ENCODE data around the gene VKORC1L1. TPM values are rescaled to one million over a fixed set of nuclear protein-coding genes. Genes with fewer than 3 reads are reported as not detected.
"Not testable (repeated sequence)": the region's sequence is repeated elsewhere in the genome, so short reads cannot be mapped to it uniquely, and the experiment has no call there.

The VKORC1L1 gene
- total and polyA plus RNA-seq, 4 experiments from 2014 or later: 2.2 to 12.6 (median 7.7) TPM

- H3K9me3 ChIP-seq (ENCODE audit: control insufficient read depth in 1 of 2, low read length in 2 of 2); H3K27ac Mint-ChIP-seq; H3K27me3 ChIP-seq (ENCODE audit: insufficient read depth, low read length); H3K9me3 Mint-ChIP-seq; DNase-seq; intact Hi-C loops (cut with micrococcal nuclease); H3K4me3 ChIP-seq (ENCODE audit: low read length in 2 of 2); H3K36me3 Mint-ChIP-seq; H3K36me3 ChIP-seq (ENCODE audit: insufficient read depth, low read length); H3K27ac ChIP-seq (ENCODE audit: low read depth, low read length); H3K4me1 ChIP-seq (ENCODE audit: insufficient read depth, low read length); POLR2A ChIA-PET (ENCODE audit: partially characterized antibody); CTCF ChIA-PET (ENCODE audit: partially characterized antibody); H3K27me3 Mint-ChIP-seq: not testable (repeated sequence)
- Mint-ChIP-seq H3K4me3 (peak overlapping the region in 2 of 8 donors; percentile 36 to 41), H3K4me1 (peaks cover 5 to 10% (median 7%) of the 10 kb centered on the region in 4 donors)
These were observed 3.6 kb upstream of the VKORC1L1 start for GRCh38 chr7:65869312-65869711.

- POLR2A ChIA-PET (ENCODE audit: partially characterized antibody); H3K4me1 ChIP-seq (ENCODE audit: insufficient read depth, low read length); H3K4me3 Mint-ChIP-seq; H3K9me3 ChIP-seq (ENCODE audit: control insufficient read depth in 1 of 2, low read length in 2 of 2); H3K9me3 Mint-ChIP-seq; H3K27me3 Mint-ChIP-seq; H3K27ac ChIP-seq (ENCODE audit: low read depth, low read length); CTCF ChIA-PET (ENCODE audit: partially characterized antibody); H3K36me3 ChIP-seq (ENCODE audit: insufficient read depth, low read length); H3K27me3 ChIP-seq (ENCODE audit: insufficient read depth, low read length); H3K27ac Mint-ChIP-seq; DNase-seq; H3K4me3 ChIP-seq (ENCODE audit: low read length in 2 of 2); H3K36me3 Mint-ChIP-seq: not testable (repeated sequence)
- intact Hi-C loops (cut with micrococcal nuclease): loop anchor here (5.0 kb wide), 1 partner anchor 99 kb away; no protein-coding TSS in a partner anchor
- H3K4me1 Mint-ChIP-seq: peaks cover 5 to 13% (median 8%) of the 10 kb centered on the region in 4 donors
These were observed 1.4 kb upstream of the VKORC1L1 start for GRCh38 chr7:65871451-65871850.

GRCh38 chr7:65873582-65874193 is 814 bp downstream of the VKORC1L1 start:
- H3K9me3 ChIP-seq (ENCODE audit: control insufficient read depth in 1 of 2, low read length in 2 of 2); H3K36me3 ChIP-seq (ENCODE audit: insufficient read depth, low read length); H3K9me3 Mint-ChIP-seq; H3K36me3 Mint-ChIP-seq; POLR2A ChIA-PET (ENCODE audit: partially characterized antibody); H3K27ac ChIP-seq (ENCODE audit: low read depth, low read length); H3K27me3 ChIP-seq (ENCODE audit: insufficient read depth, low read length); H3K27me3 Mint-ChIP-seq; CTCF ChIA-PET (ENCODE audit: partially characterized antibody); H3K4me1 ChIP-seq (ENCODE audit: insufficient read depth, low read length): not testable (repeated sequence)
- H3K27ac Mint-ChIP-seq: peak overlapping the region; percentile 70 to 91 (median 89)
- peak overlapping the region; percentile 71 to 92 (median 88) for H3K4me3 Mint-ChIP-seq
- DNase-seq: peak; percentile 2 to 39 (median 15)
- H3K4me3 ChIP-seq (ENCODE audit: low read length in 2 of 2): peak overlapping the region; percentile 23 to 44
- peaks cover 5 to 13% (median 8%) of the 10 kb centered on the region in 4 donors for H3K4me1 Mint-ChIP-seq
- intact Hi-C loops (cut with micrococcal nuclease): loop anchor here (1.0 to 5.0 kb wide), 3 partner anchors 101 to 122 kb away; partner anchors contain the start of gene GUSB

GRCh38 chr7:65875715-65876114 is 2.8 kb downstream of the VKORC1L1 start:
- H3K36me3 Mint-ChIP-seq; DNase-seq; CTCF ChIA-PET (ENCODE audit: partially characterized antibody); H3K4me1 ChIP-seq (ENCODE audit: insufficient read depth, low read length); H3K9me3 ChIP-seq (ENCODE audit: control insufficient read depth in 1 of 2, low read length in 2 of 2); H3K4me3 Mint-ChIP-seq; H3K27me3 ChIP-seq (ENCODE audit: insufficient read depth, low read length); H3K36me3 ChIP-seq (ENCODE audit: insufficient read depth, low read length); H3K27ac ChIP-seq (ENCODE audit: low read depth, low read length); H3K4me3 ChIP-seq (ENCODE audit: low read length in 2 of 2); H3K27ac Mint-ChIP-seq; H3K9me3 Mint-ChIP-seq; intact Hi-C loops (cut with micrococcal nuclease); H3K27me3 Mint-ChIP-seq: not testable (repeated sequence)
- peaks cover 13 to 21% (median 17%) of the 10 kb centered on the region in 4 donors for H3K4me1 Mint-ChIP-seq
- POLR2A ChIA-PET (ENCODE audit: partially characterized antibody): interaction anchor here (0.6 kb wide), 1 partner anchor 188 kb away, joined by 3 read pairs; no protein-coding TSS in a partner anchor

GRCh38 chr7:65879292-65880153 is 6.6 kb downstream of the VKORC1L1 start:
- H3K9me3 ChIP-seq (ENCODE audit: control insufficient read depth in 1 of 2, low read length in 2 of 2); H3K27ac Mint-ChIP-seq; CTCF ChIA-PET (ENCODE audit: partially characterized antibody); H3K4me1 ChIP-seq (ENCODE audit: insufficient read depth, low read length); H3K4me3 ChIP-seq (ENCODE audit: low read length in 2 of 2); H3K27ac ChIP-seq (ENCODE audit: low read depth, low read length); H3K27me3 ChIP-seq (ENCODE audit: insufficient read depth, low read length); H3K36me3 ChIP-seq (ENCODE audit: insufficient read depth, low read length); H3K27me3 Mint-ChIP-seq; H3K9me3 Mint-ChIP-seq; DNase-seq; POLR2A ChIA-PET (ENCODE audit: partially characterized antibody); intact Hi-C loops (cut with micrococcal nuclease); H3K4me3 Mint-ChIP-seq; H3K36me3 Mint-ChIP-seq: not testable (repeated sequence)
- peaks cover 8 to 11% (median 10%) of the 10 kb centered on the region in 4 donors for H3K4me1 Mint-ChIP-seq

GRCh38 chr7:65880242-65880641 is 7.4 kb downstream of the VKORC1L1 start:
- H3K9me3 Mint-ChIP-seq; H3K27ac Mint-ChIP-seq; H3K4me3 ChIP-seq (ENCODE audit: low read length in 2 of 2); H3K4me3 Mint-ChIP-seq; CTCF ChIA-PET (ENCODE audit: partially characterized antibody); H3K27me3 Mint-ChIP-seq; H3K4me1 ChIP-seq (ENCODE audit: insufficient read depth, low read length); H3K27me3 ChIP-seq (ENCODE audit: insufficient read depth, low read length); H3K27ac ChIP-seq (ENCODE audit: low read depth, low read length); DNase-seq; H3K9me3 ChIP-seq (ENCODE audit: control insufficient read depth in 1 of 2, low read length in 2 of 2); intact Hi-C loops (cut with micrococcal nuclease); H3K36me3 ChIP-seq (ENCODE audit: insufficient read depth, low read length); POLR2A ChIA-PET (ENCODE audit: partially characterized antibody): not testable (repeated sequence)
- peaks cover 4 to 11% of the 10 kb centered on the region in 2 donors for H3K36me3 Mint-ChIP-seq
- H3K4me1 Mint-ChIP-seq: peaks cover 10 to 13% (median 12%) of the 10 kb centered on the region in 4 donors

GRCh38 chr7:65884983-65885382 is 12.1 kb downstream of the VKORC1L1 start:
- H3K9me3 Mint-ChIP-seq; intact Hi-C loops (cut with micrococcal nuclease); H3K4me3 ChIP-seq (ENCODE audit: low read length in 2 of 2); H3K27ac ChIP-seq (ENCODE audit: low read depth, low read length); POLR2A ChIA-PET (ENCODE audit: partially characterized antibody); H3K27me3 ChIP-seq (ENCODE audit: insufficient read depth, low read length); H3K36me3 ChIP-seq (ENCODE audit: insufficient read depth, low read length); CTCF ChIA-PET (ENCODE audit: partially characterized antibody); H3K4me3 Mint-ChIP-seq; H3K27me3 Mint-ChIP-seq; H3K27ac Mint-ChIP-seq; H3K4me1 ChIP-seq (ENCODE audit: insufficient read depth, low read length); H3K9me3 ChIP-seq (ENCODE audit: control insufficient read depth in 1 of 2, low read length in 2 of 2); DNase-seq: not testable (repeated sequence)
- peaks cover 12 to 26% (median 14%) of the 10 kb centered on the region in 4 donors for H3K4me1 Mint-ChIP-seq
- peaks cover 5 to 20% of the 10 kb centered on the region in 2 donors for H3K36me3 Mint-ChIP-seq

Measured in CD4-positive, alpha-beta memory T cell (primary cell).